ENCODE measurements around the gene KIF5B. TPM values are rescaled to one million over a fixed set of nuclear protein-coding genes. Genes with fewer than 3 reads are reported as not detected.

The KIF5B gene
- total and polyA plus RNA-seq, 7 donors = 42.6 to 270 (median 199) TPM

DNA sequence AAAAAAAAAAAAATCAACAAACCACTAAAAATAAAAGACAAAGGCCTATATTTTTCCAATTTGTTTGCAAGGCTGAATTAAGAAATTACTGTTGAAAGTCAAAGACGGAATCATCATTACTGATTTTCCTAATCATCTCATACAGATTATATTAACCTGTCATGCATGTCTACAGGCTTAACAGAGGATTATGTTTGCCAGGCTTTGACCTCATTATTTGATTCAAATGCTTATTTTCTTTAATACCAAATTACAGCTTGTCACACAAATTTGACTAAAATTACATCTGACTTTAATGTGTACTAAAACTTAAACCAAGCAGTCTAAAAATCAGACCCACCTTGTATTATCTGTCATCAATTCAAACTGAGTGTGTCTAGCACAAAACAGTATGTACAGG lies 21.2 kb downstream of the KIF5B start:
- Histone ChIP-seq H3K4me3 (no peak overlapping the region), H3K27me3 (no peaks in the 10 kb centered on the region), H3K4me1 (peaks cover 0 to 25% (median 11%) of the 10 kb centered on the region in 4 donors), H3K27ac (no peak overlapping the region), H3K9me3 (no peaks in the 10 kb centered on the region), H3K36me3 (peaks cover 23 to 94% (median 65%) of the 10 kb centered on the region in 4 donors)
- TF ChIP-seq EP300 (IDR thresholded peaks at IDR 0.05) (no peak), POLR2A (IDR thresholded peaks at IDR 0.05) (no peak), POLR2AphosphoS5 (IDR thresholded peaks at IDR 0.05) (no peak)
- TF ChIP-seq, protein P1, sequence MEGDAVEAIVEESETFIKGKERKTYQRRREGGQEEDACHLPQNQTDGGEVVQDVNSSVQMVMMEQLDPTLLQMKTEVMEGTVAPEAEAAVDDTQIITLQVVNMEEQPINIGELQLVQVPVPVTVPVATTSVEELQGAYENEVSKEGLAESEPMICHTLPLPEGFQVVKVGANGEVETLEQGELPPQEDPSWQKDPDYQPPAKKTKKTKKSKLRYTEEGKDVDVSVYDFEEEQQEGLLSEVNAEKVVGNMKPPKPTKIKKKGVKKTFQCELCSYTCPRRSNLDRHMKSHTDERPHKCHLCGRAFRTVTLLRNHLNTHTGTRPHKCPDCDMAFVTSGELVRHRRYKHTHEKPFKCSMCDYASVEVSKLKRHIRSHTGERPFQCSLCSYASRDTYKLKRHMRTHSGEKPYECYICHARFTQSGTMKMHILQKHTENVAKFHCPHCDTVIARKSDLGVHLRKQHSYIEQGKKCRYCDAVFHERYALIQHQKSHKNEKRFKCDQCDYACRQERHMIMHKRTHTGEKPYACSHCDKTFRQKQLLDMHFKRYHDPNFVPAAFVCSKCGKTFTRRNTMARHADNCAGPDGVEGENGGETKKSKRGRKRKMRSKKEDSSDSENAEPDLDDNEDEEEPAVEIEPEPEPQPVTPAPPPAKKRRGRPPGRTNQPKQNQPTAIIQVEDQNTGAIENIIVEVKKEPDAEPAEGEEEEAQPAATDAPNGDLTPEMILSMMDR (IDR thresholded peaks at IDR 0.05) = no peak
- no peak for DNase-seq
- 94% methylated on average over 1 of the region's 1 CpG for WGBS, 2 donors
- intact Hi-C loops (cut with DNase I) = no loop called here

DNA sequence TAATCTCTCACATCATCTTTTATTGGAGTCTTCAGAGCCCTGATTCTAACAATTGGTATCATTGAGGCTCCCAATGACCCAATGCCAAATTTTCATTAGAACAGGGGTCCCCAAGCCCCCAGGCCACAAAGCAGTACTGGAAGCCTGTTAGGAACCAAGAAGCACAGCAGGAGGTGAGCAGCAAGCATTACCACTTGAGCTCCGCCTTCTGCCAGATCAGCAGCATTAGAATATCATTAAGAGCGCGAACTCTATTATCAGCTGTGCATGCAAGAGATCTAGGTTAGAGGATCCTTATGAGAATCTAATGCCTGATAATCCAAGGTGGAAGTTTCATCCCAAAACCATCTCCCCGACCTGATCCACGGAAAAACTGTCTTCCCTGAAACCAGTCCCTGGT lies 23.1 kb downstream of the KIF5B start:
- peaks cover 23 to 100% (median 78%) of the 10 kb centered on the region in 4 donors for H3K36me3 ChIP-seq
- 87 to 96% methylated on average over 5 of the region's 5 CpGs for WGBS, 2 donors
- H3K27ac ChIP-seq = no peak overlapping the region
- no peaks in the 10 kb centered on the region for H3K9me3 ChIP-seq
- no peaks in the 10 kb centered on the region for H3K27me3 ChIP-seq
- DNase-seq = no peak
- peaks cover 0 to 7% (median under 1%) of the 10 kb centered on the region in 4 donors for H3K4me1 ChIP-seq
- intact Hi-C loops (cut with DNase I) = no loop called here
- TF ChIP-seq, protein P1 (IDR thresholded peaks at IDR 0.05) = no peak
- TF ChIP-seq POLR2A (IDR thresholded peaks at IDR 0.05) (no peak), EP300 (IDR thresholded peaks at IDR 0.05) (no peak), POLR2AphosphoS5 (IDR thresholded peaks at IDR 0.05) (no peak)
- no peak overlapping the region for H3K4me3 ChIP-seq

GRCh38 chr10:32031920-32032319 lies 24.3 kb downstream of the KIF5B start:
- Histone ChIP-seq H3K36me3 (peaks cover 23 to 100% (median 77%) of the 10 kb centered on the region in 4 donors), H3K27me3 (no peaks in the 10 kb centered on the region), H3K4me1 (no peaks in the 10 kb centered on the region), H3K9me3 (no peaks in the 10 kb centered on the region), H3K4me3 (no peak overlapping the region), H3K27ac (no peak overlapping the region)
- intact Hi-C loops (cut with DNase I) = no loop called here
- TF ChIP-seq POLR2AphosphoS5 (IDR thresholded peaks at IDR 0.05) = no peak
- no peak for TF ChIP-seq EP300 (IDR thresholded peaks at IDR 0.05)
- TF ChIP-seq POLR2A (IDR thresholded peaks at IDR 0.05) = no peak
- TF ChIP-seq, protein P1 (IDR thresholded peaks at IDR 0.05) = no peak
- WGBS, 2 donors = 94 to 96% methylated on average over 4 of the region's 4 CpGs
- no peak for DNase-seq

DNA sequence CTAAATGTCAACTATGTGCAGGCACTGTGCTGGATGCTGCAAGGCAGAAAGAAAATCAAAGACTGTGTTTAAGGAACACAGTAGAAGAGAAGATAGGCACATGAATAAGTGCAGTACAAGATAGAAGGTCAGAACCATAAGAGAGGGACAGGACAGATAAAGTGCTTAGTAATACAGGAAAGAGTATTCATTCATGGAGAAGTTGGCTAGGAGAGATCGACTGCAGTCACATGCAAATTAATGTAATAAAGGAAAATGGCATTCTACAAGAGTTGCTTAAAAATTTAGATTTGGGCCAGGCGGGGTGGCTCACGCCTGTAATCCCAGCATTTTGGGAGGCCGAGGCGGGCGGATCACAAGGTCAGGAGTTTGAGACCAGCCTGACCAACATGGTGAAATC lies 24.8 kb downstream of the KIF5B start:
- H3K4me1 ChIP-seq = no peaks in the 10 kb centered on the region
- no peaks in the 10 kb centered on the region for H3K9me3 ChIP-seq
- no peaks in the 10 kb centered on the region for H3K27me3 ChIP-seq
- H3K27ac ChIP-seq = no peak overlapping the region
- intact Hi-C loops (cut with DNase I) = no loop called here
- 92 to 94% methylated on average over 6 of the region's 6 CpGs for WGBS, 2 donors
- no peak for DNase-seq
- H3K4me3 ChIP-seq = no peak overlapping the region
- peaks cover 23 to 100% (median 74%) of the 10 kb centered on the region in 4 donors for H3K36me3 ChIP-seq
- no peak for TF ChIP-seq EP300 (IDR thresholded peaks at IDR 0.05)
- TF ChIP-seq, protein P1 (IDR thresholded peaks at IDR 0.05) = no peak
- no peak for TF ChIP-seq POLR2AphosphoS5 (IDR thresholded peaks at IDR 0.05)

DNA sequence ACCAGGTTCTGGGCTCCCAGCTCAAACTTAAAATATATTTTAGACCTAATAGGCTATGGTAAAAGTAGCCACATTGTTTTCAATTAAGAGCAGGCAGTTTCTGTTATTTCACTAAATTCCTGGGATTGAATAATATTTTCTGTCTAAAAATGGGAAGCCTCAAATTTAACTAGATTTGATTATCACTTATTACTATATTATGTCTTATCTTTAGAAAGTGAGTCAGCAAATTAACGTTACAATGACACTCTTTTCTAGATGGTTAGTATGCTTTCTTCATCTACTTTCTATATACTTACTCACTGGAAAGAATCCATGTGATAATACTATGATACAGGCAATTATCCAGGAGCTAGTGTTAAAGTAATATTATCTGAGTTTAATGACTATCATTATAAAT lies 27.5 kb downstream of the KIF5B start:
- H3K4me1 ChIP-seq = no peaks in the 10 kb centered on the region
- no peak overlapping the region for H3K27ac ChIP-seq
- intact Hi-C loops (cut with DNase I) = no loop called here
- DNase-seq = no peak
- no peak overlapping the region for H3K4me3 ChIP-seq
- H3K36me3 ChIP-seq = peaks cover 11 to 89% (median 59%) of the 10 kb centered on the region in 4 donors
- WGBS, 2 donors = 28 to 29% methylated on average over 1 of the region's 1 CpG
- TF ChIP-seq POLR2AphosphoS5 (IDR thresholded peaks at IDR 0.05) = no peak
- TF ChIP-seq, protein P1 (IDR thresholded peaks at IDR 0.05) = no peak
- no peak for TF ChIP-seq POLR2A (IDR thresholded peaks at IDR 0.05)
- TF ChIP-seq EP300 (IDR thresholded peaks at IDR 0.05) = no peak
- H3K9me3 ChIP-seq = no peaks in the 10 kb centered on the region
- H3K27me3 ChIP-seq = no peaks in the 10 kb centered on the region

Data from sigmoid colon (tissue), 7 donors.